Gastroesophageal sphincter (tissue), 3 donors: Measurements from ENCODE around the gene PARD3B.

Experiments used
- EP300 ChIP-seq: sonication (generic); formaldehyde crosslinking; IDR thresholded peaks from one replicate; pipeline ENCODE4 v1.6.1; 2017; ENCODE audit warnings: antibody characterized with exemption, mild to moderate bottlenecking
- POLR2A ChIP-seq, 2 donors: fragments of 450-650 bp; IDR thresholded peaks; one replicate each; pipeline ENCODE4 v1.6.1; 2017; ENCODE audit warnings: antibody characterized with exemption in 2 of 2, mild to moderate bottlenecking in 2 of 2, moderate library complexity in 1 of 2
- POLR2AphosphoS5 ChIP-seq: sonication (generic); formaldehyde crosslinking; IDR thresholded peaks from one replicate; pipeline ENCODE4 v1.6.1; 2017; ENCODE audit warnings: antibody characterized with exemption
- TF ChIP-seq, protein P1 (sequence below), 4 experiments: fragments of 200-600 bp in 2 of 4; fragments of 450-650 bp in 2 of 4; sonication (generic) in 1 of 4; IDR thresholded peaks; one replicate each; pipeline ENCODE4 v1.5.1; 2017 to 2019; ENCODE audit warnings: antibody characterized with exemption in 4 of 4, mild to moderate bottlenecking in 2 of 4, moderate library complexity in 2 of 4

DNA sequence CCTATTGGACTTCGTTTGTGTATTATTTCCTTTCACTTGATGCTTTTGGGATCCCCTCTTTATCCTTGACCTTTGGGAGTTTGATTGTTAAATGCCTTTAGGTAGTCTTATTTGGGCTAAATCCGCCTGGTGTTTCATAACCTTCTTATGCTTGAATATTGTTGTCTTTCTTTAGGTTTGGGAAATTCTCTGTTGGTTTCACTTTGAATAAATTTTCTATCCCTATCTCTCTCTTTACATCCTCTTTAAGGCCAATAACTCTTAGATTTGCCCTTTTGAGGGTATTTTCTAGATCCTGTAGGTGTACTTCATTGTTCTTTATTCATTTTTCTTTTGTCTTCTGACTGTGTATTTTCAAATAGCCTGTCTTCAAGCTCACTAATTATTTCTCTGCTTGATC is 354.7 kb downstream of the PARD3B start:
- TF ChIP-seq, protein P1, sequence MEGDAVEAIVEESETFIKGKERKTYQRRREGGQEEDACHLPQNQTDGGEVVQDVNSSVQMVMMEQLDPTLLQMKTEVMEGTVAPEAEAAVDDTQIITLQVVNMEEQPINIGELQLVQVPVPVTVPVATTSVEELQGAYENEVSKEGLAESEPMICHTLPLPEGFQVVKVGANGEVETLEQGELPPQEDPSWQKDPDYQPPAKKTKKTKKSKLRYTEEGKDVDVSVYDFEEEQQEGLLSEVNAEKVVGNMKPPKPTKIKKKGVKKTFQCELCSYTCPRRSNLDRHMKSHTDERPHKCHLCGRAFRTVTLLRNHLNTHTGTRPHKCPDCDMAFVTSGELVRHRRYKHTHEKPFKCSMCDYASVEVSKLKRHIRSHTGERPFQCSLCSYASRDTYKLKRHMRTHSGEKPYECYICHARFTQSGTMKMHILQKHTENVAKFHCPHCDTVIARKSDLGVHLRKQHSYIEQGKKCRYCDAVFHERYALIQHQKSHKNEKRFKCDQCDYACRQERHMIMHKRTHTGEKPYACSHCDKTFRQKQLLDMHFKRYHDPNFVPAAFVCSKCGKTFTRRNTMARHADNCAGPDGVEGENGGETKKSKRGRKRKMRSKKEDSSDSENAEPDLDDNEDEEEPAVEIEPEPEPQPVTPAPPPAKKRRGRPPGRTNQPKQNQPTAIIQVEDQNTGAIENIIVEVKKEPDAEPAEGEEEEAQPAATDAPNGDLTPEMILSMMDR (IDR thresholded peaks at IDR 0.05): no peak
- no peak for TF ChIP-seq POLR2A (IDR thresholded peaks at IDR 0.05)
- no peak for TF ChIP-seq EP300
- TF ChIP-seq POLR2AphosphoS5: no peak
